CD4-positive, alpha-beta T cell treated with Interleukin-2 at 100 ng/mL for 4 hours (primary cell): Measurements from ENCODE around the gene PKIG.

Source experiments
- DNase-seq: peaks from one replicate; pipeline ENCODE4 v3.0.0-alpha.2; 2020; ENCODE audit warnings: low spot score

PKIG gene

DNA sequence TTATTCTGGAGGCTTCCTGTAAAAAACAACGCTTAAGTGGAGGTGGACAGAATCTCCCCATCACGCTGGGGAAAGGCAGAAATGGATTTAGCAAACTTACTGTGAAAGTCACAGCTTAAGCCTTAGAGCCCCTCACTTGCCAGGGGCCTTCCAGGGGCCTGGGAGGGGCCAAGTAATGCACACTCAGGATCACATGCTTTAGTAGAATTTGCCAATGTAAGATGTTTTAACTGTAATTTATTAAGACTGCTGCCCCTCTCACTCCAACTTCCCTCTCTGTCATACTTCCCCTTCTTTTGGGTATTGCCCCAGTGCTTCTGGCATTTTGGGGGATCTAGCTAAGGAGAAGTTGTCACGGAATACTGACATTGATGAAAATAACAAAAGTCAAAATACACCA lies 81.8 kb downstream of the PKIG start:
- no peak for DNase-seq

- DNase-seq, result no peak
Observed at GRCh38 chr20:44666066-44666465, 83.7 kb downstream of the PKIG start.
